BJ (cell line): ENCODE data around the gene PRELID3B. TPM values are rescaled to one million over a fixed set of nuclear protein-coding genes. Genes with fewer than 3 reads are reported as not detected.
"Not testable (repeated sequence)": the region's sequence is repeated elsewhere in the genome, so short reads cannot be mapped to it uniquely, and the experiment has no call there.

Experiments
- CTCF ChIA-PET: fragments of 350-600 bp; formaldehyde crosslinking; extraction: SDS; loops from one replicate; lab custom pipeline; 2021; ENCODE audit warnings: antibody characterized with exemption, inconsistent platforms; lab: Yijun Ruan, JAX
- POLR2A ChIA-PET: fragments of 300-600 bp; sonication (Branson Sonifier 250); formaldehyde crosslinking; extraction: SDS; loops from one replicate; lab custom pipeline; 2021; ENCODE audit warnings: antibody characterized with exemption; lab: Charles Lee
- DNase-seq: peaks from one replicate; pipeline ENCODE4 v3.0.0-alpha.2; 2011; ENCODE audit warnings: low read depth
- H3K27me3 ChIP-seq: 2 replicates; pipeline ENCODE4 v1.6.0; 2011; ENCODE audit warnings: low read length; ENCODE audit not compliant: control insufficient read depth, insufficient read depth
- H3K36me3 ChIP-seq: 2 replicates; pipeline ENCODE4 v1.5.1; 2011; ENCODE audit warnings: low read length; ENCODE audit not compliant: control insufficient read depth, insufficient read depth
- H3K4me3 ChIP-seq: 2 replicates; pipeline ENCODE4 v1.5.1; 2011; ENCODE audit warnings: low read depth, mild to moderate bottlenecking, control low read depth, low read length
- CTCF ChIP-seq: IDR thresholded peaks from 2 replicates; pipeline ENCODE4 v1.5.1; 2011; ENCODE audit warnings: low read depth, mild to moderate bottlenecking, control low read depth, inconsistent platforms, low read length, moderate library complexity; ENCODE audit not compliant: insufficient read depth
- polyA plus RNA-seq: library from polyadenylated mRNA; depleted of rRNA; stranded (reverse); fragments of >200 nt; gene quantifications from 2 replicates; pipeline ENCODE4 v1.2.3, GENCODE V29; 2011

PRELID3B gene
- polyA plus RNA-seq, 1 experiment = 76.0 TPM

GRCh38 chr20:59044796-59045195 lies 2.2 kb upstream of the PRELID3B start:
- Histone ChIP-seq H3K36me3 (no peaks in the 10 kb centered on the region), H3K27me3 (peaks cover 4% of the 10 kb centered on the region; the same call in 1 of the 2 replicates), H3K4me3 (no peak overlapping the region)
- no peak for TF ChIP-seq CTCF
- DNase-seq = no peak
- ChIA-PET CTCF (no interaction called here), POLR2A (no interaction called here)

GRCh38 chr20:59044295-59044694 lies 1.7 kb upstream of the PRELID3B start:
- no peak for DNase-seq
- POLR2A ChIA-PET = no interaction called here
- H3K27me3 ChIP-seq = no peaks in the 10 kb centered on the region
- no peak overlapping the region for H3K4me3 ChIP-seq
- CTCF ChIA-PET = interaction anchor here (1.0 kb wide), 1 partner anchor 12 kb away, joined by 3 read pairs; the partner anchor contains the start of gene ATP5F1E
- TF ChIP-seq CTCF = no peak
- no peaks in the 10 kb centered on the region for H3K36me3 ChIP-seq

- no peak overlapping the region for H3K4me3 ChIP-seq
- ChIA-PET POLR2A (no interaction called here), CTCF (interaction anchor here (0.6 to 1.0 kb wide), 2 partner anchors 11 to 14 kb away, joined by 3 read pairs; partner anchors contain the start of gene ATP5F1E)
Observed at GRCh38 chr20:59043698-59044097, 1.1 kb upstream of the PRELID3B start.

GRCh38 chr20:59042796-59043631 lies 428 bp upstream of the PRELID3B start:
- DNase-seq = no peak
- ChIA-PET POLR2A (no interaction called here), CTCF (no interaction called here)
- no peak for TF ChIP-seq CTCF
- Histone ChIP-seq H3K27me3 (no peaks in the 10 kb centered on the region), H3K4me3 (peak overlapping the region; percentile 94), H3K36me3 (peaks cover under 1% of the 10 kb centered on the region; the same call in 1 of the 2 replicates)

More at GRCh38 chr20:59043698-59044097, 1.1 kb upstream of the PRELID3B start:
- DNase-seq = no peak
- no peaks in the 10 kb centered on the region for H3K36me3 ChIP-seq
- H3K27me3 ChIP-seq = no peaks in the 10 kb centered on the region
- TF ChIP-seq CTCF = no peak

- CTCF ChIA-PET = interaction anchor here (1.4 kb wide), 1 partner anchor 9 kb away, joined by 6 read pairs; the partner anchor contains the start of gene ATP5F1E
- H3K36me3 ChIP-seq, H3K27me3 ChIP-seq, POLR2A ChIA-PET, DNase-seq: not testable (repeated sequence)
- H3K4me3 ChIP-seq = peak overlapping the region; percentile 94; the same call in 1 of the 2 replicates
Observed at GRCh38 chr20:59041487-59041886, 1.1 kb downstream of the PRELID3B start.
